GM21381 (cell line): ENCODE results near the gene FSTL4.

Source experiments
- ATAC-seq: cut with Tn5 transposase; IDR thresholded peaks from one replicate; pipeline ENCODE4 v1.9.1; 2021; ENCODE audit warnings: mild to moderate bottlenecking, moderate library complexity; ENCODE audit not compliant: unreplicated experiment

FSTL4 gene

GRCh38 chr5:133277744-133278143 is 334.6 kb downstream of the FSTL4 start:
- no peak for ATAC-seq

- ATAC-seq, result no peak
Measured at GRCh38 chr5:133276171-133276570, 336.2 kb downstream of the FSTL4 start.

- ATAC-seq, result no peak
Measured at GRCh38 chr5:133275631-133276030, 336.7 kb downstream of the FSTL4 start.

- no peak for ATAC-seq
Measured at GRCh38 chr5:133274597-133274935, 337.8 kb downstream of the FSTL4 start.

- no peak for ATAC-seq
Measured at GRCh38 chr5:133273661-133274596, 338.4 kb downstream of the FSTL4 start.

- no peak for ATAC-seq
Measured at GRCh38 chr5:133272345-133272744, 340.0 kb downstream of the FSTL4 start.

GRCh38 chr5:133271606-133272005 is 340.7 kb downstream of the FSTL4 start:
- no peak for ATAC-seq

- no peak for ATAC-seq
Measured at GRCh38 chr5:133269691-133270090, 342.6 kb downstream of the FSTL4 start.

GRCh38 chr5:133267601-133268000 is 344.7 kb downstream of the FSTL4 start:
- ATAC-seq, result no peak

GRCh38 chr5:133266966-133267365 is 345.4 kb downstream of the FSTL4 start:
- no peak for ATAC-seq

GRCh38 chr5:133266527-133266878 is 345.8 kb downstream of the FSTL4 start:
- no peak for ATAC-seq

GRCh38 chr5:133265720-133266526 is 346.4 kb downstream of the FSTL4 start:
- no peak for ATAC-seq

GRCh38 chr5:133265257-133265656 is 347.1 kb downstream of the FSTL4 start:
- ATAC-seq, result no peak

- ATAC-seq, result no peak
Measured at GRCh38 chr5:133262690-133263089, 349.7 kb downstream of the FSTL4 start.

- no peak for ATAC-seq
Measured at GRCh38 chr5:133261993-133262392, 350.3 kb downstream of the FSTL4 start.

- ATAC-seq, result no peak
Measured at GRCh38 chr5:133260715-133261114, 351.6 kb downstream of the FSTL4 start.

- no peak for ATAC-seq
Measured at GRCh38 chr5:133259199-133259997, 352.9 kb downstream of the FSTL4 start.

- no peak for ATAC-seq
Measured at GRCh38 chr5:133257977-133258376, 354.4 kb downstream of the FSTL4 start.

GRCh38 chr5:133256276-133256675 is 356.1 kb downstream of the FSTL4 start:
- ATAC-seq, result no peak

GRCh38 chr5:133254803-133255202 is 357.5 kb downstream of the FSTL4 start:
- ATAC-seq, result no peak

- ATAC-seq, result no peak
Measured at GRCh38 chr5:133253671-133254070, 358.7 kb downstream of the FSTL4 start.
